GM12878 (cell line): Measurements from ENCODE around the gene MARCHF10. TPM values are rescaled to one million over a fixed set of nuclear protein-coding genes. Genes with fewer than 3 reads are reported as not detected.
A peak's percentile ranks its signal among the peaks of the same experiment; 100 is the strongest.

Experiments used
- CBX3 ChIP-seq: fragments of 200-600 bp; sonication (generic); IDR thresholded peaks from 2 replicates; pipeline ENCODE4 v1.6.1; 2016; ENCODE audit warnings: low read depth, borderline replicate concordance
- CEBPB ChIP-seq, 2 experiments: fragments of 150-350 bp in 1 of 2; IDR thresholded peaks; 2 replicates each; pipeline ENCODE4 v1.6.1; 2012 to 2014; ENCODE audit warnings: low read depth in 2 of 2, low read length in 2 of 2, borderline replicate concordance in 1 of 2, inconsistent platforms in 1 of 2
- CHD1 ChIP-seq: IDR thresholded peaks from 2 replicates; pipeline ENCODE4 v1.6.1; 2012; ENCODE audit warnings: low read depth, low read length, improper control_type of control experiment
- CTCF ChIP-seq, 3 experiments: IDR thresholded peaks in 2 of 3; conservative IDR thresholded peaks in 1 of 3; 2 replicates each; pipeline ENCODE4 v1.5.1; 2011; ENCODE audit warnings: low read depth in 3 of 3, low read length in 3 of 3, mild to moderate bottlenecking in 3 of 3, control low read depth in 2 of 3, moderate library complexity in 2 of 3, inconsistent platforms in 1 of 3, mixed read lengths in 1 of 3; ENCODE audit not compliant: control insufficient read depth in 2 of 3, insufficient read depth in 1 of 3; ENCODE audit errors: extremely low read depth in 1 of 3
- DPF2 ChIP-seq: fragments of 450-650 bp; IDR thresholded peaks from 2 replicates; pipeline ENCODE4 v1.6.1; 2017; ENCODE audit warnings: mild to moderate bottlenecking
- E4F1 ChIP-seq: fragments of 450-650 bp; IDR thresholded peaks from 2 replicates; pipeline ENCODE4 v1.6.1; 2018; ENCODE audit warnings: borderline replicate concordance, mild to moderate bottlenecking; ENCODE audit not compliant: partially characterized antibody
- HCFC1 ChIP-seq: fragments of 150-350 bp; IDR thresholded peaks from 2 replicates; pipeline ENCODE4 v1.6.1; 2014; ENCODE audit warnings: low read length
- HDAC6 ChIP-seq: fragments of 200-600 bp; sonication (generic); IDR thresholded peaks from one replicate; pipeline ENCODE4 v1.8.0; 2017; ENCODE audit warnings: antibody characterized with exemption; ENCODE audit not compliant: unreplicated experiment
- IKZF2 ChIP-seq, 2 experiments: fragments of 450-650 bp; IDR thresholded peaks; 2 replicates each; pipeline ENCODE4 v1.6.1; 2017; ENCODE audit warnings: mild to moderate bottlenecking in 2 of 2, moderate library complexity in 2 of 2
- MTA2 ChIP-seq: fragments of 450-650 bp; IDR thresholded peaks from 2 replicates; pipeline ENCODE4 v1.6.1; 2016; ENCODE audit warnings: low read depth, mild to moderate bottlenecking, moderate library complexity
- MTA3 ChIP-seq: IDR thresholded peaks from 2 replicates; pipeline ENCODE4 v1.6.1; 2012; ENCODE audit warnings: low read length, inconsistent platforms, borderline replicate concordance
- NBN ChIP-seq: fragments of 450-650 bp; IDR thresholded peaks from 2 replicates; pipeline ENCODE4 v1.6.1; 2016
- NFYB ChIP-seq: IDR thresholded peaks from 2 replicates; pipeline ENCODE4 v1.6.1; 2011; ENCODE audit warnings: low read depth, mild to moderate bottlenecking, low read length, improper control_type of control experiment, moderate library complexity; ENCODE audit not compliant: insufficient read depth
- NRF1 ChIP-seq: conservative IDR thresholded peaks from 2 replicates; pipeline ENCODE4 v1.6.1; 2011; ENCODE audit warnings: mild to moderate bottlenecking, low read depth, low read length, improper control_type of control experiment
- PML ChIP-seq: IDR thresholded peaks from 2 replicates; pipeline ENCODE4 v1.6.1; 2012; ENCODE audit warnings: low read length, inconsistent platforms
- POLR2A ChIP-seq: IDR thresholded peaks from 2 replicates; pipeline ENCODE4 v1.6.1; 2011; ENCODE audit warnings: low read depth, mild to moderate bottlenecking, low read length
- RB1 ChIP-seq: fragments of 450-650 bp; formaldehyde crosslinking; IDR thresholded peaks from 2 replicates; pipeline ENCODE4 v1.6.1; 2017; ENCODE audit warnings: mild to moderate bottlenecking, borderline replicate concordance
- RBBP5 ChIP-seq: fragments of 200-600 bp; sonication (generic); conservative IDR thresholded peaks from 2 replicates; pipeline ENCODE4 v1.6.1; 2016
- RCOR1 ChIP-seq: conservative IDR thresholded peaks from 2 replicates; pipeline ENCODE4 v1.6.1; 2012; ENCODE audit warnings: low read depth, low read length, improper control_type of control experiment
- RFX5 ChIP-seq: IDR thresholded peaks from 2 replicates; pipeline ENCODE4 v1.6.1; 2011; ENCODE audit warnings: low read depth, low read length, improper control_type of control experiment
- SMARCA5 ChIP-seq: fragments of 450-650 bp; IDR thresholded peaks from 2 replicates; pipeline ENCODE4 v1.6.1; 2017; ENCODE audit warnings: mild to moderate bottlenecking
- SP1 ChIP-seq: IDR thresholded peaks from one replicate; pipeline ENCODE4 v1.6.1; 2011; ENCODE audit warnings: low read depth, low read length
- SPI1 ChIP-seq: IDR thresholded peaks from 2 replicates; pipeline ENCODE4 v1.6.1; 2011; ENCODE audit warnings: low read depth, mild to moderate bottlenecking, low read length, moderate library complexity, borderline replicate concordance; ENCODE audit not compliant: insufficient read depth
- polyA plus RNA-seq, 11 experiments: library from polyadenylated mRNA; depleted of rRNA in 4 of 11; unstranded in 6 of 11; stranded (reverse) in 5 of 11; fragments of >200 nt; fragmentation: Nextera tagmentation in 4 of 11; fragmentation: Illumina TruSeq in 1 of 11; extraction: Ambion mirVana in 4 of 11; extraction: Trizol in 1 of 11; gene quantifications; 1 replicate in 1 of 11; 2 replicates in 10 of 11; pipeline versions ENCODE4 v1.2.1 to v1.2.3, GENCODE V29; 2011 to 2016; ENCODE audit warnings: inconsistent platforms in 2 of 11, missing spikeins in 2 of 11, low read depth in 1 of 11
- total RNA-seq, 4 experiments: library from RNA; depleted of rRNA in 3 of 4; stranded (reverse); fragments of >200 nt in 3 of 4; fragmentation: Illumina TruSeq in 1 of 4; extraction: Trizol in 1 of 4; gene quantifications; 2 replicates each; pipeline versions ENCODE4 v1.2.1 to v1.2.3, GENCODE V29; 2013 to 2021
- TF ChIP-seq, protein P1 (sequence below): fragments of 450-650 bp; IDR thresholded peaks from 2 replicates; pipeline ENCODE4 v1.6.1; 2017; ENCODE audit warnings: mild to moderate bottlenecking
- TF ChIP-seq, protein P2 (sequence below): IDR thresholded peaks from 2 replicates; pipeline ENCODE4 v1.6.1; 2012; ENCODE audit warnings: low read depth, low read length, improper control_type of control experiment

MARCHF10 gene
- total and polyA plus RNA-seq, 10 of the 15 experiments (the other 5 are each of a cell fraction or from before 2014, with no cell fraction given): 0.11 to 0.24 TPM; not detected in 8

GRCh38 chr17:62653002-62653825 is 154.9 kb downstream of the MARCHF10 start (continued):
- TF ChIP-seq, protein P1, sequence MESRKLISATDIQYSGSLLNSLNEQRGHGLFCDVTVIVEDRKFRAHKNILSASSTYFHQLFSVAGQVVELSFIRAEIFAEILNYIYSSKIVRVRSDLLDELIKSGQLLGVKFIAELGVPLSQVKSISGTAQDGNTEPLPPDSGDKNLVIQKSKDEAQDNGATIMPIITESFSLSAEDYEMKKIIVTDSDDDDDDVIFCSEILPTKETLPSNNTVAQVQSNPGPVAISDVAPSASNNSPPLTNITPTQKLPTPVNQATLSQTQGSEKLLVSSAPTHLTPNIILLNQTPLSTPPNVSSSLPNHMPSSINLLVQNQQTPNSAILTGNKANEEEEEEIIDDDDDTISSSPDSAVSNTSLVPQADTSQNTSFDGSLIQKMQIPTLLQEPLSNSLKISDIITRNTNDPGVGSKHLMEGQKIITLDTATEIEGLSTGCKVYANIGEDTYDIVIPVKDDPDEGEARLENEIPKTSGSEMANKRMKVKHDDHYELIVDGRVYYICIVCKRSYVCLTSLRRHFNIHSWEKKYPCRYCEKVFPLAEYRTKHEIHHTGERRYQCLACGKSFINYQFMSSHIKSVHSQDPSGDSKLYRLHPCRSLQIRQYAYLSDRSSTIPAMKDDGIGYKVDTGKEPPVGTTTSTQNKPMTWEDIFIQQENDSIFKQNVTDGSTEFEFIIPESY: no peak
- TF ChIP-seq NRF1 (no peak), CBX3 (no peak), SP1 (no peak), MTA3 (peak; percentile 65; the same call in 1 of the 2 replicates), DPF2 (peak; percentile 89), CTCF (IDR thresholded peaks at IDR 0.05 in 2 of 3, conservative IDR thresholded peaks at IDR 0.05 in 1 of 3; ENCODE audit: control insufficient read depth in 2 of 3, extremely low read depth in 1 of 3, insufficient read depth in 1 of 3, low read depth in 3 of 3, low read length in 3 of 3) (no peak), CEBPB (IDR thresholded peaks at IDR 0.05; ENCODE audit: borderline replicate concordance in 1 of 2, low read depth in 2 of 2, low read length in 2 of 2) (0 out of 4 replicates have a peak, but pooled peaks of 1 of the 2 experiments have one; percentile 66), RBBP5 (no peak), E4F1 (no peak), SPI1 (no peak), SMARCA5 (no peak), RCOR1 (peak; percentile 92; the same call in 1 of the 2 replicates), HCFC1 (no peak), RB1 (no peak), RFX5 (no peak), MTA2 (peak; percentile 72), CHD1 (no peak), IKZF2 (IDR thresholded peaks at IDR 0.05) (peak; percentile 95 to 97), NFYB (no peak), HDAC6 (no peak), POLR2A (no peak), NBN (peak; percentile 55; the same call in 1 of the 2 replicates), PML (no peak)
- TF ChIP-seq, protein P2, sequence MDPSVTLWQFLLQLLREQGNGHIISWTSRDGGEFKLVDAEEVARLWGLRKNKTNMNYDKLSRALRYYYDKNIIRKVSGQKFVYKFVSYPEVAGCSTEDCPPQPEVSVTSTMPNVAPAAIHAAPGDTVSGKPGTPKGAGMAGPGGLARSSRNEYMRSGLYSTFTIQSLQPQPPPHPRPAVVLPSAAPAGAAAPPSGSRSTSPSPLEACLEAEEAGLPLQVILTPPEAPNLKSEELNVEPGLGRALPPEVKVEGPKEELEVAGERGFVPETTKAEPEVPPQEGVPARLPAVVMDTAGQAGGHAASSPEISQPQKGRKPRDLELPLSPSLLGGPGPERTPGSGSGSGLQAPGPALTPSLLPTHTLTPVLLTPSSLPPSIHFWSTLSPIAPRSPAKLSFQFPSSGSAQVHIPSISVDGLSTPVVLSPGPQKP: 0 out of 2 replicates have a peak, but pooled peaks have one; percentile 29
